OCI-LY1 (cell line): ENCODE data around the gene GJA1.
"Not testable (repeated sequence)": the region's sequence is repeated elsewhere in the genome, so short reads cannot be mapped to it uniquely, and the experiment has no call there.

Experiments used
- H2AFZ ChIP-seq: fragments of 200-600 bp; sonication (generic), shearing (Covaris generic); 2 replicates; pipeline ENCODE4 v1.6.0; 2014; ENCODE audit warnings: antibody characterized with exemption, mild to moderate bottlenecking, low read length
- H3F3A ChIP-seq: fragments of 200-600 bp; sonication (generic), shearing (Covaris generic); 2 replicates; pipeline ENCODE4 v1.6.0; 2014; ENCODE audit warnings: mild to moderate bottlenecking, antibody characterized with exemption, low read length, moderate library complexity; ENCODE audit not compliant: insufficient read depth
- H3K27ac ChIP-seq: fragments of 200-600 bp; sonication (generic); 2 replicates; pipeline ENCODE4 v1.5.1; 2014; ENCODE audit warnings: low read length, mixed run types, mild to moderate bottlenecking, low read depth; ENCODE audit not compliant: poor library complexity, severe bottlenecking
- H3K27me3 ChIP-seq: fragments of 200-600 bp; sonication (generic); 2 replicates; pipeline ENCODE4 v1.6.0; 2014; ENCODE audit warnings: antibody characterized with exemption, mild to moderate bottlenecking, low read length, moderate library complexity; ENCODE audit not compliant: insufficient read depth
- H3K36me3 ChIP-seq: fragments of 200-600 bp; sonication (generic); 2 replicates; pipeline ENCODE4 v1.6.1; 2014; ENCODE audit warnings: mild to moderate bottlenecking, antibody characterized with exemption, low read length, moderate library complexity, mixed read lengths; ENCODE audit not compliant: insufficient read depth
- H3K4me1 ChIP-seq: fragments of 200-600 bp; sonication (generic); 2 replicates; pipeline ENCODE4 v1.5.1; 2014; ENCODE audit warnings: mild to moderate bottlenecking, low read length, moderate library complexity; ENCODE audit not compliant: insufficient read depth, severe bottlenecking
- H3K4me2 ChIP-seq: fragments of 200-600 bp; sonication (generic), shearing (Covaris generic); 2 replicates; pipeline ENCODE4 v1.6.1; 2014; ENCODE audit warnings: low read length
- H3K4me3 ChIP-seq: fragments of 200-600 bp; sonication (generic); 2 replicates; pipeline ENCODE4 v1.5.1; 2014; ENCODE audit warnings: low read length, low read depth, mild to moderate bottlenecking, mixed read lengths; ENCODE audit not compliant: poor library complexity, severe bottlenecking
- H3K79me2 ChIP-seq: fragments of 200-600 bp; shearing (Covaris generic); 2 replicates; pipeline ENCODE4 v1.6.1; 2016; ENCODE audit warnings: mixed run types, low read length, mixed read lengths; ENCODE audit not compliant: insufficient read depth
- H3K9ac ChIP-seq: fragments of 200-600 bp; sonication (generic), shearing (Covaris generic); 2 replicates; pipeline ENCODE4 v1.6.1; 2014; ENCODE audit warnings: mild to moderate bottlenecking, low read length, mixed read lengths
- H3K9me2 ChIP-seq: fragments of 200-600 bp; sonication (generic), shearing (Covaris generic); 2 replicates; pipeline ENCODE4 v1.6.1; 2014; ENCODE audit warnings: low read depth, mild to moderate bottlenecking, low read length, mixed read lengths
- H3K9me3 ChIP-seq: fragments of 200-600 bp; shearing (Covaris generic); 2 replicates; pipeline ENCODE4 v1.6.1; 2014; ENCODE audit warnings: low read length, mixed read lengths
- H4K20me1 ChIP-seq: fragments of 200-600 bp; sonication (generic), shearing (Covaris generic); 2 replicates; pipeline ENCODE4 v1.6.0; 2016; ENCODE audit warnings: mild to moderate bottlenecking, low read length; ENCODE audit not compliant: insufficient read depth
- CTCF ChIP-seq: fragments of 200-600 bp; sonication (generic), shearing (Covaris generic); IDR thresholded peaks from 2 replicates; pipeline ENCODE4 v1.5.1; 2017; ENCODE audit warnings: mild to moderate bottlenecking, antibody characterized with exemption, low read length, moderate library complexity, mixed read lengths
- EZH2 ChIP-seq: fragments of 200-600 bp; sonication (generic), shearing (Covaris generic); IDR thresholded peaks from 2 replicates; pipeline ENCODE4 v1.8.0; 2017; ENCODE audit warnings: borderline replicate concordance, mixed run types, mild to moderate bottlenecking, antibody characterized with exemption, low read length, moderate library complexity, mixed read lengths

The GJA1 gene

DNA sequence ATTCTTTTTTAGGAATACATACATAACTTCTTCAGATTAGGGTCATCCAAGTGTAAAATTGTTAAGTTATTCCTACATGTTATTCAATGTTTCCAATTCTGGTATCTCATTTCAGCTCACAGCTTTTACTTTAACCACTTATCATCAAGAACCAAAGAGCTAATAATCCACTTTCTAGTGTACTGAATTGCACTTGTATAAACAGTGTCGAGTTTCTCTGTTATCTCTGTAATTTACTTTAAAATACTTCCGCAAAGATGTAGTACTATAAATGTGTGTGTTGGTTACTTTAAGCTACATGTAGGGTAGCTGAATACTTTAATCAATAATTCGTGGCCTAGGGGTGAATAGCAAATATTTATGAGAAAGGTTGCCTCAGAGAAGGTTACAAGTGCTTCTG is 8.8 kb upstream of the GJA1 start:
- TF ChIP-seq EZH2, result no peak
- TF ChIP-seq CTCF, result no peak
- Histone ChIP-seq H3K9me2 (no peaks in the 10 kb centered on the region), H3K4me2 (no peak overlapping the region), H3K4me3 (no peak overlapping the region), H3K79me2 (no peaks in the 10 kb centered on the region), H3K27me3 (no peaks in the 10 kb centered on the region), H2AFZ (no peak overlapping the region), H3K27ac (no peak overlapping the region), H3K4me1 (no peaks in the 10 kb centered on the region), H3K36me3 (no peaks in the 10 kb centered on the region), H3F3A (no peaks in the 10 kb centered on the region), H3K9ac (no peak overlapping the region), H4K20me1 (no peaks in the 10 kb centered on the region), H3K9me3 (no peaks in the 10 kb centered on the region)

DNA sequence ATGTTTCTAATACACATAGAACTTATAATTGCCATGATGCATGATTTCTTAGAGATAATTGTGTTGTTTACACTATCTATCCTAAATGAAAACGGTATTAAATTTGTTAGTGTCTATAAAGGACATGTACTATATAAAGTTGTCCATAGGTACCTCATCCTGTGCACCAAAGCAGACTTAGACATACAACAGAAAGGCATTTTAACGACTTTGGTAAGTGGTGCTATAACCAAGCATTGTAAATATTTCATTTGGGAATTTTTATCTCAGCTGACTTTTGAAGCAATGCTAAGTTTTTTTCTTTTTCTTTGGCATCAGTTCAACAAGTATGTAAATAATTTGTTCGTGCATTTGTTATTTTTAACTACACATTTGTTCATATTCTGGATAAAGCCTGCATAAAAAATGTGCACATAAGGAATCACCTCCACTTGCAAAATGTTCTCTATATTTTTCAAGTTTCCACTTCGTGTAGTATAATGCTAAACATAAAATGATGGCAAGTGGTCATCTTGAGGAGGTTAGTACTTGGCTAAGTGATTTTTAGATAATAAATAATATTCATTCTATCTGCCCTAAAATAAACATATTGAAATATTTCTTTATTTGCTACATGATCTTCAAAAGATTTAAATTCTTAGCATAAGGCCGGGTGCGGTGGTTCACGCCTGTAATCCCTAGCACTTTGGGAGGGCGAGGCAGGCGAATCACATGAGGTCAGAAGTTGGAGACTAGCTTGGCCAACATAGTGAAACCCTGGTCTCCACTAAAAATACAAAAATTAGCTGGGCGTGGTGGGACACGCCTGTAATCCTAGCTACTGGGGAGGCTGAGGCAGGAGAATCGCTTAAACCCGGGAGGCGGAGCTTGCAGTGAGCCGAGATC is 6.3 kb upstream of the GJA1 start:
- Histone ChIP-seq H3K79me2 (no peaks in the 10 kb centered on the region), H3K4me1 (no peaks in the 10 kb centered on the region), H3F3A (no peaks in the 10 kb centered on the region), H3K4me3 (no peak overlapping the region), H3K36me3 (no peaks in the 10 kb centered on the region), H3K9me3 (no peaks in the 10 kb centered on the region), H3K9ac (no peak overlapping the region), H3K27ac (no peak overlapping the region), H2AFZ (no peak overlapping the region), H3K27me3 (no peaks in the 10 kb centered on the region), H3K4me2 (no peak overlapping the region), H3K9me2 (no peaks in the 10 kb centered on the region), H4K20me1 (no peaks in the 10 kb centered on the region)
- TF ChIP-seq CTCF, result no peak
- TF ChIP-seq EZH2, result no peak

DNA sequence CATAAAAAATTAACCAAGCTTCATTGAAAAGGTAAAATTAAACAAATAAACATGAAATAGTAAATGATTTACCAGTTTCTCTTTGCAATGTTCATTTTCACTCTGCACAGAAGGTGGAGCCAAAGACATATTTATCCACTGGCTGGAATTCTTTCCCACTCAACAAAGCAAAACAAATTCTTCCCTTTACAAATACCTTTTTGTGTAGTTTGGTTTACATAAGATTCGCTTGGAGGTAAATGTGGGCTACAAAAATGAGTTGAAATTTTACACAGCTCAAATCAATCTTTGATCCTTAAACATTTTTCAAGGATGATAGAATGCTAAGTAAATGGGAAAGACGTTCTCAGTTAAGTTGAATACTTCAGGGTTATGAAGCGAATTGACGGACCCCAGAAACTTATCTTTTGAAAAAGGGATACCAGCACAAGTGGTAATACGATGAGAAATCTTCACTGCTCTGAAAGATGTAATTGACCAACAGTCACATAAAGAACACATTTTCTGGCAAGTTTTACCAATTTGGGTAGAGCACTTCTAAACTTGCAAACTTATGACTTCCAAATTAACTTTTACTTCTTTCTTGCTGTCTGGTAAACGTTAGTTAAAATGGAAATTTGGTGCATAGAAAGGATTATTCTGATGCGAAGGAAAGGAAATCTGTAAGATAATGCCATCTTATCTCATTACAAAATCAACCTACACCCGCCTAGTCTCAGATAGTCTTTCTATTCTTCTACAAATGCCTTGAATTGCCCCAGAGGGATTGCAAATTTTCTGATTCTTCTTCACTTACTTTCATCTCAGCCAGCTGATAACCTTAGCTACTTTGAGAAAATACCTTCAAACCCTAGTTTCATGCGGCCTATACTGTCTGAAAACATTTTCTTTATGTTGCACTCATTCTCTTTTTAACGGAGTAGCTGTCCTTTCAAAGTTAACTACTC is 4.7 kb upstream of the GJA1 start:
- no peaks in the 10 kb centered on the region for H4K20me1 ChIP-seq
- no peaks in the 10 kb centered on the region for H3K9me2 ChIP-seq
- TF ChIP-seq CTCF (peak; percentile 32; the same call in 1 of the 2 replicates), EZH2 (no peak)
- H3F3A ChIP-seq, result no peaks in the 10 kb centered on the region
- no peak overlapping the region for H3K27ac ChIP-seq
- no peaks in the 10 kb centered on the region for H3K4me1 ChIP-seq
- no peak overlapping the region for H3K4me2 ChIP-seq
- H2AFZ ChIP-seq, result no peak overlapping the region
- no peaks in the 10 kb centered on the region for H3K36me3 ChIP-seq
- no peaks in the 10 kb centered on the region for H3K27me3 ChIP-seq
- H3K9ac ChIP-seq, result no peak overlapping the region
- no peak overlapping the region for H3K4me3 ChIP-seq
- H3K79me2 ChIP-seq, result no peaks in the 10 kb centered on the region
- no peaks in the 10 kb centered on the region for H3K9me3 ChIP-seq

GRCh38 chr6:121431776-121432175 is 3.7 kb upstream of the GJA1 start:
- not testable (repeated sequence) for H3F3A ChIP-seq, H3K4me2 ChIP-seq, H3K27me3 ChIP-seq, H3K9me3 ChIP-seq, H3K9me2 ChIP-seq, H3K27ac ChIP-seq, H3K4me3 ChIP-seq, H3K79me2 ChIP-seq, H3K36me3 ChIP-seq, H2AFZ ChIP-seq, H4K20me1 ChIP-seq, H3K9ac ChIP-seq, H3K4me1 ChIP-seq
